GM23338 (cell line): ENCODE data around the gene OTUD6A. TPM values are rescaled to one million over a fixed set of nuclear protein-coding genes. Genes with fewer than 3 reads are reported as not detected.

ENCODE experiments used
- ATAC-seq: fragments of 200-7000 bp; cut with Tn5 transposase; 3 replicates; pipeline ENCODE4 v1.9.1; 2020
- DNase-seq: peaks from one replicate; pipeline ENCODE4 v3.0.0-alpha.2; 2015; ENCODE audit warnings: low spot score
- H2AFZ ChIP-seq: fragments of 200-600 bp; sonication (generic); 2 replicates; pipeline ENCODE4 v1.8.0; 2016; ENCODE audit warnings: antibody characterized with exemption, mild to moderate bottlenecking, moderate library complexity
- H3F3A ChIP-seq: fragments of 200-600 bp; sonication (generic); replicated peaks from 2 replicates; pipeline ENCODE4 v1.8.0; 2017; ENCODE audit warnings: antibody characterized with exemption, mixed run types, low read depth
- H3K27ac ChIP-seq: fragments of 200-600 bp; sonication (generic); 2 replicates; pipeline ENCODE4 v1.6.1; 2016; ENCODE audit warnings: low read depth
- H3K27me3 ChIP-seq: fragments of 200-600 bp; sonication (generic); 2 replicates; pipeline ENCODE4 v1.8.0; 2016; ENCODE audit warnings: mild to moderate bottlenecking, mixed run types, moderate library complexity; ENCODE audit not compliant: insufficient read depth
- H3K36me3 ChIP-seq: fragments of 200-600 bp; sonication (generic); 2 replicates; pipeline ENCODE4 v1.8.0; 2016; ENCODE audit warnings: mild to moderate bottlenecking; ENCODE audit not compliant: insufficient read depth
- H3K4me1 ChIP-seq: fragments of 200-600 bp; sonication (generic); 2 replicates; pipeline ENCODE4 v1.8.0; 2016; ENCODE audit warnings: mild to moderate bottlenecking, moderate library complexity; ENCODE audit not compliant: insufficient read depth
- H3K4me2 ChIP-seq: fragments of 200-600 bp; sonication (generic); 2 replicates; pipeline ENCODE4 v1.7.1; 2017; ENCODE audit warnings: mixed run types
- H3K4me3 ChIP-seq: fragments of 200-600 bp; sonication (generic); 2 replicates; pipeline ENCODE4 v1.6.1; 2016; ENCODE audit warnings: mixed run types
- H3K79me2 ChIP-seq: fragments of 200-600 bp; sonication (generic); replicated peaks from 2 replicates; pipeline ENCODE4 v1.8.0; 2017; ENCODE audit warnings: mild to moderate bottlenecking; ENCODE audit not compliant: insufficient read depth
- H3K9me2 ChIP-seq: fragments of 200-600 bp; sonication (generic); 2 replicates; pipeline ENCODE4 v1.8.0; 2017; ENCODE audit not compliant: insufficient read depth
- H4K20me1 ChIP-seq: fragments of 200-600 bp; sonication (generic); replicated peaks from 2 replicates; pipeline ENCODE4 v1.8.0; 2017; ENCODE audit warnings: mild to moderate bottlenecking; ENCODE audit not compliant: insufficient read depth
- H3K27ac Mint-ChIP-seq: 2 replicates; pipeline ENCODE4 v1.8.0; 2020; ENCODE audit warnings: inconsistent platforms, mild to moderate bottlenecking, moderate library complexity, mixed read lengths
- H3K27me3 Mint-ChIP-seq: 3 replicates; pipeline ENCODE4 v1.8.0; 2022; ENCODE audit warnings: low read depth, mild to moderate bottlenecking, moderate library complexity, mixed read lengths, inconsistent platforms; ENCODE audit not compliant: insufficient read depth, poor library complexity
- H3K36me3 Mint-ChIP-seq: 3 replicates; pipeline ENCODE4 v1.8.0; 2021; ENCODE audit warnings: low read depth, mild to moderate bottlenecking, inconsistent platforms, moderate library complexity, mixed read lengths
- H3K4me1 Mint-ChIP-seq: 3 replicates; pipeline ENCODE4 v1.8.0; 2020; ENCODE audit warnings: mild to moderate bottlenecking, inconsistent platforms, mixed read lengths
- H3K4me3 Mint-ChIP-seq: 3 replicates; pipeline ENCODE4 v1.8.0; 2021; ENCODE audit warnings: moderate library complexity, mild to moderate bottlenecking, inconsistent platforms, mixed read lengths
- H3K9me3 Mint-ChIP-seq: 3 replicates; pipeline ENCODE4 v1.8.0; 2020; ENCODE audit warnings: moderate library complexity, mild to moderate bottlenecking, inconsistent platforms, mixed read lengths
- CREB1 ChIP-seq: fragments of 250-450 bp; sonication (Bioruptor Pico); IDR thresholded peaks from 2 replicates; pipeline ENCODE4 v1.5.0; 2020; ENCODE audit warnings: low read depth, mild to moderate bottlenecking, moderate library complexity
- CTCF ChIP-seq, 2 experiments: fragments of 200-600 bp in 1 of 2; sonication (generic) in 1 of 2; conservative IDR thresholded peaks; 2 replicates each; pipeline versions ENCODE4 v1.5.1 to v1.6.1; 2016 to 2017; ENCODE audit warnings: antibody characterized with exemption in 2 of 2, low read depth in 2 of 2, mild to moderate bottlenecking in 2 of 2, moderate library complexity in 1 of 2
- ETS1 ChIP-seq: IDR thresholded peaks from 2 replicates; pipeline ENCODE4 v1.6.1; 2016; ENCODE audit warnings: antibody characterized with exemption
- EZH2 ChIP-seq: fragments of 200-600 bp; sonication (generic); IDR thresholded peaks from one replicate; pipeline ENCODE4 v1.8.0; 2017; ENCODE audit warnings: antibody characterized with exemption, mild to moderate bottlenecking, low read depth; ENCODE audit not compliant: unreplicated experiment
- EZH2phosphoT487 ChIP-seq: fragments of 200-600 bp; sonication (generic); IDR thresholded peaks from one replicate; pipeline ENCODE4 v1.8.1; 2018; ENCODE audit warnings: antibody characterized with exemption; ENCODE audit not compliant: unreplicated experiment
- JUNB ChIP-seq: IDR thresholded peaks from one replicate; pipeline ENCODE4 v1.6.1; 2016; ENCODE audit warnings: antibody characterized with exemption; ENCODE audit not compliant: unreplicated experiment
- NANOG ChIP-seq: IDR thresholded peaks from 2 replicates; pipeline ENCODE4 v1.6.1; 2016; ENCODE audit warnings: antibody characterized with exemption, borderline replicate concordance
- POLR2AphosphoS5 ChIP-seq: IDR thresholded peaks from 2 replicates; pipeline ENCODE4 v1.6.1; 2016; ENCODE audit warnings: antibody characterized with exemption, low read depth
- REST ChIP-seq: IDR thresholded peaks from one replicate; pipeline ENCODE4 v1.6.1; 2018; ENCODE audit warnings: antibody characterized with exemption; ENCODE audit not compliant: unreplicated experiment
- STAT1 ChIP-seq: IDR thresholded peaks from one replicate; pipeline ENCODE4 v1.6.1; 2016; ENCODE audit warnings: antibody characterized with exemption; ENCODE audit not compliant: unreplicated experiment
- ZNF114 ChIP-seq: fragments of 250-450 bp; sonication (Bioruptor Pico); IDR thresholded peaks from 2 replicates; pipeline ENCODE4 v1.5.0; 2020; ENCODE audit warnings: mild to moderate bottlenecking, moderate library complexity
- ZNF331 ChIP-seq: fragments of 250-450 bp; sonication (Bioruptor Pico); IDR thresholded peaks from 2 replicates; pipeline ENCODE4 v1.5.0; 2020; ENCODE audit warnings: low read depth, mild to moderate bottlenecking, moderate library complexity
- ZNF462 ChIP-seq: fragments of 250-450 bp; sonication (Bioruptor Pico); IDR thresholded peaks from 2 replicates; pipeline ENCODE4 v1.5.0; 2020; ENCODE audit warnings: mild to moderate bottlenecking, moderate library complexity
- polyA plus RNA-seq: library from polyadenylated mRNA; unstranded; fragments of >200 nt; fragmentation: Nextera tagmentation; extraction: Ambion mirVana; gene quantifications from 2 replicates; pipeline ENCODE4 v1.2.1, GENCODE V29; 2016
- total RNA-seq: library from RNA; depleted of rRNA; stranded (reverse); fragments of >200 nt; shearing (Covaris generic); gene quantifications from 2 replicates; pipeline ENCODE4 v1.2.3, GENCODE V29; 2014

Gene OTUD6A
- total and polyA plus RNA-seq, 2 experiments from 2014 or later: 0.17 TPM; not detected in 1

DNA sequence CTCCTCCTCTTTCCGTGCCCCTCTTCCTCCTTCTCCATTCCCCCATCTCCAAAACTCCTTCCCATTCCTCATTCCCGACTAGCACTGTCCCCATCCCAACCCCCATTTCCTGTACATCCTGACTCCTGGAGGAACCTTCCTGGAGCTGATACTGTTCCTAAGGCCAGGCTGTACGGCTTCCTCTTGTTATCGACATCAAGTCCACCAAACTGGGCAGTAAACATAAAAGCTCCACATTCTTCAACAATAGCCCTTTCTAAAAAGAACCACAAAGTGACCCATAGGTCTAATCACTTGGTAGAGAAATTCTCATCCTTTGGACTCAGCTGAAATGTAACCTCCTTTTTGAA is 35.4 kb upstream of the OTUD6A start:
- Histone ChIP-seq H3K4me2 (no peak overlapping the region), H3F3A (no peaks in the 10 kb centered on the region), H3K27ac (no peak overlapping the region), H3K4me1 (no peaks in the 10 kb centered on the region), H4K20me1 (no peaks in the 10 kb centered on the region), H3K36me3 (no peaks in the 10 kb centered on the region), H3K27me3 (no peaks in the 10 kb centered on the region), H3K4me3 (no peak overlapping the region), H2AFZ (no peak overlapping the region), H3K79me2 (no peaks in the 10 kb centered on the region), H3K9me2 (no peaks in the 10 kb centered on the region)
- H3K36me3 Mint-ChIP-seq: no peaks in the 10 kb centered on the region
- H3K4me3 Mint-ChIP-seq: no peak overlapping the region
- DNase-seq (no peak), ATAC-seq (no peak)
- H3K9me3 Mint-ChIP-seq: no peaks in the 10 kb centered on the region
- H3K27me3 Mint-ChIP-seq: no peaks in the 10 kb centered on the region
- TF ChIP-seq CTCF (conservative IDR thresholded peaks at IDR 0.05; ENCODE audit: low read depth in 2 of 2) (no peak), POLR2AphosphoS5 (no peak), EZH2 (no peak), ZNF331 (no peak), EZH2phosphoT487 (no peak), JUNB (no peak), NANOG (no peak), CREB1 (CRISPR knock-in tag) (no peak), ZNF462 (CRISPR knock-in tag) (no peak), STAT1 (no peak), ZNF114 (CRISPR knock-in tag) (no peak), ETS1 (no peak), REST (no peak)
- no peak overlapping the region for H3K27ac Mint-ChIP-seq
- H3K4me1 Mint-ChIP-seq: peaks cover 10% of the 10 kb centered on the region
